ENCODE results near the gene CMTM2. TPM values are rescaled to one million over a fixed set of nuclear protein-coding genes. Genes with fewer than 3 reads are reported as not detected.

CMTM2 gene
- total RNA-seq, 1 donor from 2014 or later: not detected

DNA sequence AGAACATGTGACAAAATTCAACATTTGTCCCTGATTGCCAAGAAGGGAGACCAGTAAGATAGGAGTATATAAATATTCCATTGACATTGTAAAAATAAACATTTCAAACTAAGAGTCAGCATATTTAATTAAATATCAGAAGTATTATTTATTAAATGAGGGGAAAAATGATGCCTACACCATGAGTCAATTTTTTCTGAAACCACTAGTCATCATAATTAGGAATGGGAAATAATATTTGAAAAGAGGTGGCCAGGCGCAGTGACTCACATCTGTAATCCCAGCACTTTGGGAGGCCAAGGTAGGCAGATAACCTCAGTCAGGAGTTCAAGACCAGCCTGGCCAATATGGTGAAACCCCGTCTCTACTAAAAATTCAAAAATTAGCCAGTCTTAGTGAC is 10.9 kb upstream of the CMTM2 start:
- no peaks in the 10 kb centered on the region for H3K79me2 ChIP-seq (ENCODE audit: low read depth)
- no peaks in the 10 kb centered on the region for H3F3A ChIP-seq (ENCODE audit: low read depth)
- Mint-ChIP-seq H3K27me3 (ENCODE audit: insufficient read depth, low read depth) (peaks cover 3% of the 10 kb centered on the region), H3K36me3 (peaks cover 5% of the 10 kb centered on the region), H3K9me3 (no peaks in the 10 kb centered on the region), H3K4me3 (no peak overlapping the region), H3K27ac (no peak overlapping the region), H3K4me1 (no peaks in the 10 kb centered on the region)
- TF ChIP-seq, protein P1, sequence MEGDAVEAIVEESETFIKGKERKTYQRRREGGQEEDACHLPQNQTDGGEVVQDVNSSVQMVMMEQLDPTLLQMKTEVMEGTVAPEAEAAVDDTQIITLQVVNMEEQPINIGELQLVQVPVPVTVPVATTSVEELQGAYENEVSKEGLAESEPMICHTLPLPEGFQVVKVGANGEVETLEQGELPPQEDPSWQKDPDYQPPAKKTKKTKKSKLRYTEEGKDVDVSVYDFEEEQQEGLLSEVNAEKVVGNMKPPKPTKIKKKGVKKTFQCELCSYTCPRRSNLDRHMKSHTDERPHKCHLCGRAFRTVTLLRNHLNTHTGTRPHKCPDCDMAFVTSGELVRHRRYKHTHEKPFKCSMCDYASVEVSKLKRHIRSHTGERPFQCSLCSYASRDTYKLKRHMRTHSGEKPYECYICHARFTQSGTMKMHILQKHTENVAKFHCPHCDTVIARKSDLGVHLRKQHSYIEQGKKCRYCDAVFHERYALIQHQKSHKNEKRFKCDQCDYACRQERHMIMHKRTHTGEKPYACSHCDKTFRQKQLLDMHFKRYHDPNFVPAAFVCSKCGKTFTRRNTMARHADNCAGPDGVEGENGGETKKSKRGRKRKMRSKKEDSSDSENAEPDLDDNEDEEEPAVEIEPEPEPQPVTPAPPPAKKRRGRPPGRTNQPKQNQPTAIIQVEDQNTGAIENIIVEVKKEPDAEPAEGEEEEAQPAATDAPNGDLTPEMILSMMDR (IDR thresholded peaks at IDR 0.05): no peak
- TF ChIP-seq EZH2phosphoT487 (IDR thresholded peaks at IDR 0.05) (no peak), EZH2 (IDR thresholded peaks at IDR 0.05) (no peak)
- DNase-seq (ENCODE audit: low spot score): no peak
- H3K4me1 ChIP-seq: no peaks in the 10 kb centered on the region
- H3K4me2 ChIP-seq: no peak overlapping the region
- no peak overlapping the region for H3K27ac ChIP-seq
- H2AFZ ChIP-seq (replicated peaks): no peak overlapping the region
- H3K36me3 ChIP-seq: no peaks in the 10 kb centered on the region
- no peak overlapping the region for H3K4me3 ChIP-seq
- no peak overlapping the region for H3K9ac ChIP-seq
- H3K27me3 ChIP-seq: no peaks in the 10 kb centered on the region
- no peaks in the 10 kb centered on the region for H4K20me1 ChIP-seq (ENCODE audit: low read depth)
- H3K9me3 ChIP-seq (ENCODE audit: low read depth): no peaks in the 10 kb centered on the region

- Mint-ChIP-seq H3K9me3 (no peaks in the 10 kb centered on the region), H3K27me3 (ENCODE audit: insufficient read depth, low read depth) (peaks cover 3% of the 10 kb centered on the region), H3K4me3 (no peak overlapping the region), H3K4me1 (no peaks in the 10 kb centered on the region), H3K27ac (no peak overlapping the region), H3K36me3 (peaks cover 5% of the 10 kb centered on the region)
- H3K4me3 ChIP-seq: no peak overlapping the region
- TF ChIP-seq EZH2phosphoT487 (IDR thresholded peaks at IDR 0.05) (no peak), EZH2 (IDR thresholded peaks at IDR 0.05) (no peak)
- TF ChIP-seq, protein P1 (IDR thresholded peaks at IDR 0.05): no peak
- H3F3A ChIP-seq (ENCODE audit: low read depth): peaks cover 2% of the 10 kb centered on the region
- no peaks in the 10 kb centered on the region for H3K27me3 ChIP-seq
- no peak overlapping the region for H3K9ac ChIP-seq
- no peaks in the 10 kb centered on the region for H3K9me3 ChIP-seq (ENCODE audit: low read depth)
- H3K79me2 ChIP-seq (ENCODE audit: low read depth): no peaks in the 10 kb centered on the region
- no peaks in the 10 kb centered on the region for H3K4me1 ChIP-seq
- no peak for DNase-seq (ENCODE audit: low spot score)
- H2AFZ ChIP-seq (replicated peaks): no peak overlapping the region
- no peak overlapping the region for H3K4me2 ChIP-seq
- H3K27ac ChIP-seq: no peak overlapping the region
- no peaks in the 10 kb centered on the region for H3K36me3 ChIP-seq
- no peaks in the 10 kb centered on the region for H4K20me1 ChIP-seq (ENCODE audit: low read depth)
Observed at GRCh38 chr16:66569131-66569530, 10.1 kb upstream of the CMTM2 start.

DNA sequence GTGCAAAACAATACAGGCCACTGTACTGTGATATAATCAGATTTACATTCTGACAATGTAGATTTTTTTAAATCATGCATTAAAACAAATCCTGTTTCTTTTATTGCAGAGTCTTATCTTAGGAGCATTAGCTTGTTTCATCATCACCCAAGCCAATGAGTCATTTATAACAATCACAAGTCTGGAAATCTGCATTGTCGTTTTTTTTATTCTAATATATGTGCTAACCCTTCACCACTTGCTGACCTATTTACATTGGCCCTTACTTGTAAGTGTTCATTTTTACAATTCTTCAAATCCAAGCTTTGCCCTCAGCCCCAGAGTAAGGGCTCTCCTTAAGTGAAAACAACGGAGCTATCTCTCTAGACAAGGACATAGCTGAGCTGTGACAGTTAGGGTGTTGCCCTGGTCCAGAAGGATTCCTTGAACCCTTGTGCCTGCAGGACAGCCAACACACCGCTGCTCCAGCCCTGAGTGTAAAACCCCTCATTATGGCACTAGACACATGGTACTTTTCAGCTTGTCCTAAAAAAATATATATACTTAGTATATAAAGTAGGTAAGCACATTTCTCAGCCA is 9.3 kb upstream of the CMTM2 start:
- H3K27ac Mint-ChIP-seq: no peak overlapping the region
- DNase-seq (ENCODE audit: low spot score): no peak
- TF ChIP-seq EZH2 (IDR thresholded peaks at IDR 0.05) (no peak), EZH2phosphoT487 (IDR thresholded peaks at IDR 0.05) (no peak)
- TF ChIP-seq, protein P1 (IDR thresholded peaks at IDR 0.05): no peak
- H3K36me3 Mint-ChIP-seq: peaks cover 5% of the 10 kb centered on the region
- no peaks in the 10 kb centered on the region for H3K4me1 Mint-ChIP-seq
- H2AFZ ChIP-seq (replicated peaks): no peak overlapping the region
- peaks cover 4% of the 10 kb centered on the region for H3F3A ChIP-seq (ENCODE audit: low read depth)
- H3K4me3 Mint-ChIP-seq: no peak overlapping the region
- H3K9ac ChIP-seq: no peak overlapping the region
- no peaks in the 10 kb centered on the region for H3K36me3 ChIP-seq
- H3K27me3 Mint-ChIP-seq (ENCODE audit: insufficient read depth, low read depth): peaks cover 3% of the 10 kb centered on the region
- no peaks in the 10 kb centered on the region for H3K9me3 Mint-ChIP-seq
- no peaks in the 10 kb centered on the region for H3K27me3 ChIP-seq
- no peak overlapping the region for H3K27ac ChIP-seq
- no peaks in the 10 kb centered on the region for H3K79me2 ChIP-seq (ENCODE audit: low read depth)
- H3K9me3 ChIP-seq (ENCODE audit: low read depth): no peaks in the 10 kb centered on the region
- no peaks in the 10 kb centered on the region for H4K20me1 ChIP-seq (ENCODE audit: low read depth)
- H3K4me3 ChIP-seq: no peak overlapping the region
- H3K4me1 ChIP-seq: no peaks in the 10 kb centered on the region
- no peak overlapping the region for H3K4me2 ChIP-seq

Data from neural progenitor cell (in vitro differentiated cells).